Stimulated activated CD4-positive, alpha-beta T cell treated with anti-CD3 and anti-CD28 coated beads, Interleukin-12 subunit alpha, Interleukin-12 subunit beta, amount 100 ng/mL, for 48 hours (primary cell): ENCODE measurements around the gene MACROD2.
"Not testable (repeated sequence)": the region's sequence is repeated elsewhere in the genome, so short reads cannot be mapped to it uniquely, and the experiment has no call there.

Experiments
- DNase-seq, 3 donors: peaks; one replicate each; pipeline ENCODE4 v3.0.0-alpha.2; 2020; ENCODE audit warnings: low read depth in 2 of 3, low spot score in 1 of 3

Gene MACROD2

DNA sequence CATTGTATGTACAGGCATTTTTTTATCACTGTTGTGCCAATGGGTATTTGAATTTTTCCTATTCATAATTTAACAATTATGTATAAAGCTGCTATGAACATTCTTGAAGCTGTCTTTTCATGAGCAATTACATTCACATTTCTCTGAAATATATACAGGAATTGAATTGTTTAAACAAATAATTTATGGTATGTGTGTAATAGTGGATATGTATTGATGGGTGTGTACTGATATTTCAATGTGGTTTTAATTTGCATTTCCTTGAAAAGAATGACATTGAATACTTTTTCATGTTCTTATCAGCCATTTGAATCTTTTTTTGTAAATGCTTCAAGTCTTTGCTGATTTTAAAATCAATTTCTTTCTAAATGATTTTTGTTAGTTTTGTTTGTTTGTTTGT lies 971.5 kb downstream of the MACROD2 start:
- DNase-seq = no peak

DNA sequence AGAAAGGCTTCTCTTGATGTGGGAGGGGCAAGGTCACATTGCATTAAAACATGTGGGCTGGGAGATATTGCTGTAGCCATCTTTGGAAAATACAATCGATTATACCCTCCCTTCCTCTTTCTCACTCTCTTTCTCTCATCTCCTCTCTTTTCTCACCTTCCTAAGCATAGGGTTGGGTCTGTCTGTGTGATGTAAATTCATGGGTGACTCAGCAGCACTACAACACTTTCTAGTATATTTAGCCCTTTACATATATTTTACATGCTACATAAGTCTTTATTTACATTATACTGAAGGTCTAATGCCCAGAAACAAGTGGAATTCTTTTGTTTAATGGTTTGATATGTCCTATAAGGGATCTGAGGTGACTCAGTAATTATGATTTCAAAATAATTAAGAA lies 976.9 kb downstream of the MACROD2 start:
- DNase-seq = no peak

DNA sequence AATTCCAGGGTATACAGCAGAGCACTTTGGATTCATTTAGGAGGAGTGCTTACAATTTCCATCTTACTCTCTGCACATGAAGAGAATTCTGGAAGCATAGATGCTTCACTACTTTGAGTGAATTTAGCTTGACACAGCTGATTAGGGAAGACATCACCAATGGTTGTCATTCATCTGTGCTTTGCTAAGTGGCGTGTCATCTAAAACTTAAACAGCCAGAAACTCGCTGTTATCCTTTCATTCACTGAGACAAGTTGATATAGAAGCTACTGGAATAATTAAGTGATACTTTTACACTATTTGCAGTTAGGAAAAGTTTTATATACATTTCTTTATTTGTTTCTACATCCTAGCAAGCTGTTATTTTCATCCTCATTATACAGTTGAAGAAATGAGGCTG lies 977.4 kb downstream of the MACROD2 start:
- no peak for DNase-seq

DNA sequence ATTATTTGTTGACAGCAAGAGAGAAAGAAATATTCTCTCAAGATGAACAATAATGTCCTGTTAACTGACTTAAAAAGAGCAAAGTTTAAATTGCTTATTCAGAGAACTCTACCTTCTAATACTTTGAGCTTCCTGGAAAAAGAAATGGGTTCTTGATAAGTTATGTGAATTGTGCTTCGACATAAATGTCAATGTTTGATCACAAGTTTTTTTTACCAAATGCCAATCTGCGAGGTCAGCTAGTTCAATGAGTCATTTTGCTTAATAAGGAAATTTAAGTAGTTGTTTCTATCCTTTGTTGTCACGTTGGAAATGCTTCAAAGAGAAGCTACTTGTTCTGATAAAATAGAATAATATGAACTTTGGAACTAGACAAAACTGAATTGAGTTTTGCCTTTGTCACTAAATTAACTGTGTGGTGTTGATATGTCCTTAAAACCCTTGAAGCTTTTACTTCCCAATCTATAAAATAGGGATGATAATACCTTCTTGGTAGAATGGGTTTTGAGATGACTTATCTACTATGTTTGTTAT lies 984.2 kb downstream of the MACROD2 start:
- DNase-seq = no peak

DNA sequence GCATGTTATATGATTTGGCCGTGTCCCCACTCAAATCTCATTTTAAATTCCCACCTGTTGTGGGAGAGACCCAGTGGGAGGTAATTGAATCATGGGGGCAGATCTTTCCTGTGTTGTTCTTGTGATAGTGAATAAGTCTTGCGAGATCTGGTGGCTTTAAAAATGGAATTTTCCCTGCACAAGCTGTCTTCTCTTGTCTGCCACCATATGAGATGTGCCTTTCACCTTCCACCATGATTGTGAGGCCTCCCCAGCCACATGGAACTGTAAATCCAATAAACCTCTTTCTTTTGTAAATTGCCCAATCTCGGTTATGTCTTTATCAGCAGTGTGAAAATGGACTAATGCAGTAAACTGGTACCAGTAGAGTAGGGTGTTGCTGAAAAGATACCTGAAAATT lies 986.2 kb downstream of the MACROD2 start:
- DNase-seq = not testable (repeated sequence)

DNA sequence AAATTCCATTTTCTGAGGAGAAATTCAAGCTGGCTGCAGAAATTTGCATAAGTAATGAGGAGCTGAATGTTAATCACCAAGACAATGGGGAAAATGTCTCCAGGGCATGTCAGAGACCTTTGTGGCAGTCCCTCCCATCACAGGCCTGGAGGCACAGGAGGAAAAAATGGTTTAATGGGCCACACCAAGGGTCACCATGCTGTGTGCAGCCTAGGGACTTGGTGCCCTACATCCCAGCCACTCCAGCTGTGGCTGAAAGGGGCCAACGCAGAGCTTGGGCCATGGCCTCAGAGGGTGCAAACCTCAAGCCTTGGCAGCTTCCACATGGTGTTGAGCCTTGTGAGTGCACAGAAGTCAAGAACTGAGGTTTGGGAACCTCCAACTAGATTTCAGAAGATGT lies 987.0 kb downstream of the MACROD2 start:
- not testable (repeated sequence) for DNase-seq

DNA sequence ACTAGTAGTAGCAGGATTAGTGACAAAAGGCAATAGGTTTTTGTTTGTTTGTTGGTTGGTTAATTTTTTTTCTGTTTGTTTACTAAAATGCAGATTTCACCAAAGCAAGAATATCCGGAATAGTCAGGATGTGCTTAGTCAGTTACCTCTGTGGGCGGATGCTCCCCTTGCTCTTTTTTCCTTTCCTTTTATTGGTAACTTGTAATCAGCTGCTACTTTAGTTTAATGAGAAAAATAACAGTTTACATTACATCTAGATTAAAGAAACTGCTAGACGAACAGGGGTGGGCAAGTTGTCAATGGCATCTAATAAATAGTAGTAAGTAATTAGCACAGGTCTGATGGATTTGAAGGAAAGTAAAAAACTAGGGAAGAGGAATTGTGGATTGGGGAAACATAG lies 989.0 kb downstream of the MACROD2 start:
- DNase-seq = no peak

DNA sequence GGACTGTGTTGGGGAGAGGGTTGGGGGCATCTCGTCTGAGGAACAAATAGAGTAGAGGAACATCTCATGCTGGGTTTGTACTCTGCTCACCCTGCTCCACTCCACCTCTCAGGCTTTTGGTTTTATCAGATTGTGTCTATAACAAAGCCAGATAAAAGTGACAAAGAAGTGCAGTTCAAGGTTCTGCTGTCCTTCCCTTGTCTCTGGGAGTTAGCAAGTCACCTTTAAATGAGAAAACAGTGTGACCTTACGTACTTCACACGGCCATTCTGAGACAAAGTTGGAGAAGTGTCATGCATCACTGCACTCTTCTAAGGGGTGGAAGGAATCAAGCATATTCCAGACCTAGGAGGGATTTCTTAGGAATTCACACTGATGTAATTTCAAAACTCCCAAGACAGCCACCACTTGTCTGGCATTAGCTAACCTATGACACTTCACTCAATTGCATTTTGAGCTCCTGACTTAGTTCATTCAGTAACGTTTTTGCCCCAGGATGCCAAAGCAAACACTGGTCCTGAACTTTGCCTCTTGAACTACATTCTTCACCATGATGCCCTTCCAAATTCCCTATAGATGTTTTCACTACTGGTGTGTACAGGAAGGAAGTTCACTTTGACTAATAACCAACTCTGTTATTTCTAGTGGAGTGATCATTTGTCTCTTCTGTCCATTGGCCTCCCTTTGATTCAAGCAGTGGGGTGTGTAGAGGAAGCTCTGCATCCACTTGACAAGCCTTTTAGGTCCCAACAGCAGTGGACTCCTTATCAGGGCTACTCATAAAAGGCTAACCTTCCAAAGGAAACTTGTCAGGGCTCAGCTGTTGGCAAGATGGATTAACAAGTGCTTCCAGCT lies 989.7 kb downstream of the MACROD2 start:
- no peak for DNase-seq

DNA sequence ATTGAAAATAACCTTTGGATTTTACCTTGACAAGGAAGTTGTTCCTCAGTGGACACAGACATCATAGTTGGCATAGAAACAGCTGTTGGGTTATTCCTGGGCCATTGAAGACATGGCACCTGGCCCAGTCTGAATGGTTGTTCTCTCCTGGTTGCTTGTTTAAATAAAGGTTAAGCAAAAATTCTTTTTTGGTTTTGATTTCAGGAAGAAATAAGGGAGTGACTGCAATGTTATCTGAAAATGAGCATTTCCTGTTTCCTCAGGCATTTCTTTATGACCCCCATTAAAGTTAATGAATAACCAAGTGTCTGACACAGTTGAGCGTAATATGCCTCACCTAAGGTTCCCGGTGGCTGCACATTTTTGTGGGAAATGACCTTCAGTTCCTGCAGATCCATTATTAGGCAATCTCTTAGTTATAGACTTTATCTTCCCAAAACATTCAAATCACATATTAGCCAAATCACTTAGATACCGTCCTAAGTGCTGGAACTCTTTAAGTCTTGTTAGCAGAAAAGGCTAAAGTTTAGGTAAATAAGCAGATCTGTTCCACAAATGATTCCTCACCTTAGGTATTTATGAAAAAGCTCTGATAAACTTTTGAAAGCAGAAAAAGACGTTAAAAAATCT lies 990.8 kb downstream of the MACROD2 start:
- DNase-seq = no peak

DNA sequence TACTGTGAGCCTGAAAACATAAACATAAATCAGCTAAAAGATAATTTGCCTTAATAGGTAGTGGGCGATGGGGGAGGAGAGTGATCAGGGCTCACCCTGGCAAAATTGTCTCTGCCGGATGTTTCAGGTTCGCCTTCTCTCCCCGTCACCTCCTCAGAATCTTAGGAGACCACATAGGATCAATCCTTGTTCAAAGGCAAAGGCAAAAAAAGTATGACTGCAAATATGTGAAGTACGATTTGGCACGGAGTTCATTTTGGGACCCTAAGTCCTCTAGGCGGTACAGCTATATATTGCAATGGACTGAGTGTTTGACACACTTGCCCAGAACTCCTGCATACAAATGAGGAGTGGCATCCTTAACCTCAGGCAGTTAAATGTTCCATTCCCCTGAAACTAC lies 991.3 kb downstream of the MACROD2 start:
- no peak for DNase-seq

DNA sequence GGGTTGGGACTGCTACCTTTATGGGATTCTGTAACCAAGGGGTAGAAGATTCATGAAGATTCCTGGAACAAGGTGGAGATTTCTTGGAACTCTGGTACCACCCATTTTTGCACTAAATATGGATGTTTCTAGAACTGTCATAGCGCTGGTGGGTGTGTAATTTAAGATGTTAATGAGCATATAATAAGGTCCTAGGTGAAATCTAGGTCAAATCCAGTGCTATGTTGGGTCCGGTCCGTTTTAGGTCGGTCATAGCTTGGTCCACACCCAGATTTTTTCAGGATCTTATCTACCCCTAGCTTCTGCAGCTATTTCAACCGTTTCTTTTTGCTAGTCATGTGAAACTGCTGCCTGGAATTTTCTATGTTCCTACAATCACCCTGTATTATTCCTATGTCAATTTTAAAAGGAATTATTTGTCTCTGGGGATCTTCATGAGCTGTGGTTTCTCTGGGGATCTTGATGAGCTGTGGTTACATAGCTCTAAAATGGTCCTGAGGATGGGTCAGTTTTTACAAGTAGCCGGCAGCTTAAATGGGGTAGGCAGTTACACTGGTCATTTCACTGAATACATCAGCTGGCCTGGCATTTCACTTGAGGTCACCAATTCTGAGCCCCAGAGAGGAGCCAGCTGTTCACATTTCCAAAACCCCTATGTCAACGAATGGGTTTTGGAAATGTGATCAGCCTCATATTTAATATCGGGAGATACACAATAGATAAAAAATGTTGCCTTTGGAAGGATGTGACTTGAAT lies 994.4 kb downstream of the MACROD2 start:
- no peak for DNase-seq

DNA sequence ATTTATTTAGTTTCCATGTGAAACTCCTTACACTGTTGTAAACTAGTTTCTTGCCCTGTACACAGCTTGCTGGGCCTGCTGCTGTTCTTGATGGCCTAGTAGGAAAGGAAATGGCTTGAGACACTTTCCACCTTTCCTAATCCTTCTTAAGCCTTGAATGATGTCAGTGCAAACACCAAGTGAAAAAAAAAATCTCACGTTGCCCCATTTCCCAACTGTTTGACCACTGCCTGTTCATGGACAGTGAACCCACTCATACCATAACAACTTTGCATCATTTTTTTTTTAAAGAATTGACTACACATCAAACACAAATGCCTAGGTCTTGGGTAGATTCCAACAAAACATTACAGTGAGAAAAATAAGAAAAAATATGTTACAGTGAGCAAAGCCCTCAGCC lies 995.7 kb downstream of the MACROD2 start:
- DNase-seq = no peak

DNA sequence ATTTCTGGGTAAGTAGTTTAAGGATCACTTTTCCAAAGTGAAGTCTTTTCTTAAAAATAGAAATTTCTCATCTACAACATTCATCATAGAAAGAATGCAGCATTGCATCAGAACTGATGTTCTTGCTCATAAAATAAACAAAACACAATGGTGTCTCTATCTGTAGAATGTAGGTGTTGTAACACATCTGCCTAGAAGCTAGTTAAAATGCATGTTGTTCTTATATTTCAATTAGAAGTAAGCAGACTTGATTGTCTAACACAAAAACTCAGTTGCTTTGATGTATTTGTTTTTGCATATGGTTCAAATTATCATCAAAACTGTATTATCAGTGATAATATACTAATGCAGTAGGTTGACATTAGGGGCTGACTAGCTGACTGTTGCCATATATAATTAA lies 996.8 kb downstream of the MACROD2 start:
- no peak for DNase-seq

DNA sequence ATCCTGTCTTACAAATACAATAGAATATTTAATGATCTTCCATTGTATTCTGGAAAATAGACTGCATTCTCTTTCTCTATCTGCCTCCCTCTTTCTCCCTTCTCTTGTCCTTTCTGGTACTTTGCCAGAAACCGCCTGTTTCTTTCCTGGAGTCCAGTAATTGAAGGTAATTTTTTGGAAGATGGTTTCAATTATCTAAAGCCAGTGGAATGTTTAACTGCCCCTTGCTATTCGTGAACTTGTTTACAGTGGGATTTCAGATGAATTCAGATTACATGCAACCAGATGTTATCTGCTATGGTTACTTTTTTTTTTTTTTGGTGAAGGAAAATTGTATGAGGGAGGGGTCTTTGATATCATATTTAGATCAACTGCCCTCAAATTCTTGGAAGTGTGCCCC lies 997.6 kb downstream of the MACROD2 start:
- no peak for DNase-seq

DNA sequence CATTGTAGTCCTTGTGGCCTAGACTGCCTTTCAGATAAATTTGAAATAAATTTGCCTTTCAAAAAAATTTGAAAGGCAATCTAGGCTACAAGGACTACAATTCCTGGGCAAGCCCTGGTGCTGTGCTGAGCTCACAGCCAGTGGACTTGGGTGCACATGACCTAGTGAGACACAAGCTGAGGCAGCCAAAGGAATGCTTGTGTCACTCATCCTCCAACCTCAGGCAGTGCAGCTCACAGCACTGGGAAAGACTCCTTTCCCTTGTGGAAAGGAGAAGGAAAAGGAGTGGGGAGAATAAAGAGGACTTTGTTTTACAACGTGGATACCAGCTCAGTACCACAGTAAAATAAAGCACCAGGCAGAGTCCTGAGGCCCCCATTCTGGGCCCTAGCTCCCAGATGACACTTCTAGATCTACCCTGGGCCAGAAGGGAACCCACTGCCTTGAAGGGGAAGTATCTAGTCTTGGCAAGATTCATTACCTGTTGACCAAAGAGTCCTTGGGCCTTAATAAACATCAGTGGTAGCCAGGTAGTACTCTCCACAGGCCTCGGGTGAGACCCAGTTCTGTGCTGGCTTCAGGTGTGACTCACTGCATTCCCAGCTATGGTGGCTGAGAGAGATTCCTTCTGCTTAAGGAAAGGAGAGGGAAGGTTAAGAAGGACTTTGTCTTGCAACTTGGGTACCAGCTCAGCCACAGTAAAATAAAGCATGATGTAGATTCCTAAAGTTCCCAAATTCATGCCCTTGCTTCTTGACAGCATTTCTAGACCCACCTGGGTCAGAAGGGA lies 1001.8 kb downstream of the MACROD2 start:
- no peak for DNase-seq

DNA sequence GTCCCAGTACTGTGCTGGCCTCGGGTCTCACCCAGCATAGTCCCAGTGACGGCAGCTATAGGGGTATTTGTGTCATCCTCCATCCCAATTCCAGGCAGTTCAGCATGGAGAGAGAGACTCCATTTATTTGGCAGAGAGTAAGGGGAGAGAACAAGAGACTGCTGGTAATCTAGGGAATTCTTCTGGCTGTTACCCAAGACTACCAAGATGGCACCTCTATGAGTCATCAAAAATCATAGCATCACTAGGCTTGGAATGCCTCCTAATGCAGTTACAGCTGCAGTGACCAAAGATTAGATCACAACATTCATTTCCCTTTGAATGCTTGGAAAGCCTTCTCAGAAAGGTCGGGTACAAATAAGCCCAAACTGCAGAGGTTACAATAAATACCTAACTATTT lies 1002.5 kb downstream of the MACROD2 start:
- no peak for DNase-seq

DNA sequence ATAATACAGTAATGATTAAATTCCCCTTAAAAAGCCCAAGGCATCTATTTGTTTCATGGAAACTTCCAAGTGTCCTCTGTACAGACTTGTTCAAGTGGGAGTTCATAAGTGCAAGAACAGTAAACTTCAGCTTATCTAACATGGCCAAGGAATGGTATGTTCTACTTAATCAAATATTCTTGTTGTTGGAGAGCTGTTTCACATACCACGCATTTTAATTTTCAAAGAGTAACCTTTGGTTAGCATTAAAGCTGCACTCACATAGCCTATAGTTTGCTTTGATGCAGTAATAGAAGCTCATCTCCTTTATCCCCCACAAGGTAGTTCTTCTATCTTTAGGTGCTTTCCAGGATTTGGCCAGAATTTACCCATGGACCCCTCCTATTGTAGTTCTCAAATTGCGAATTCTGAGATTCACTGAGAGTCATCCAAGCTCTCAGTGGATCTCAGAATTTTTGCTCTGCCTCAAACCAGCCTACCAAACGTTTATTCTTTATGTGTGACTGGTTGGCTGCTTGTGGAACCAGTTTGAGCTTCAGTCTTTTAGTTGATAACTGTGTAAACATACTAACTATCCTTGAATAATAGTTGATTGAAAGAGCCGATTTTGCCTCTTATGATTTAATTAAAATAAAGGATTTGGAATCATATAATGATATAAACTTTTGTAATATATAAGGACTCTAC lies 1010.1 kb downstream of the MACROD2 start:
- DNase-seq = no peak

DNA sequence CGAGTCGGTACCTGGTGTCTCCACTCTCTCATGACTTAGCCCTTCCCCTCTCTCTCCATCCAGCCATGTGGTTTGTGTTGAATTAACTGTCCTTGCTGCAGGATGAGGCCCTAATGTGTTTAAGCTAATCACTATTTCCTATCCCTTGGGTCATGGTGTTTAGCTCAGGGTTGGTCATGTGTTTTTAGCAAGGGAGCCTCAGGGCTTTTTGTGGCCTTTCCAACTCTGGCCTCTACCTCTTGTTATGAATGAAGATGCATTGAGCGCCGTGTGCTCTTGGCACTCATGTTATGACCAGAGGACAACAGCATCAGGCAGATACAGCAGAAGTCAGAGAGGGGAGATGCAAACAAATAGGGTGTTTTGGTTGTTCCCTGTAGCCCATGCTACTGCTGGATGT lies 1016.3 kb downstream of the MACROD2 start:
- DNase-seq = no peak

DNA sequence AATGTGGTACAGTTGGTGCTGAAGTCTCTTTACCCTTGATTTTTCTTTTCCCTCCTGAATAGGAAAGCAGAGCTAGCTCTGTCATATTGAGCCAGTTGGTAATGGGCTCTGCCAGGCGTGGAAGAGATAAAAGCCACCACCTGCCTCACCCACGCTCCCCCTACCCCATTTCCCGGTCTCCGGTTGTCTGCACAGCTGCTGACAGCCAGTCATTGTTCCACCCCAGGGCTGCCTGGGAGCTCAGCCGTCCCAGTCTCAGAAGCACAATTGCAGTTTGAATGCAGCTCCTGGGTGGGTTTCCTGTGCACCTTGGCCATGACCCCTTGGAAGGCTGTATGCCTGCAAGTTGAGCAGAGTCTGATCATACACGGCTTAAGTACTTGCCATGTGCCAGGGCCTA lies 1017.2 kb downstream of the MACROD2 start:
- DNase-seq = no peak

DNA sequence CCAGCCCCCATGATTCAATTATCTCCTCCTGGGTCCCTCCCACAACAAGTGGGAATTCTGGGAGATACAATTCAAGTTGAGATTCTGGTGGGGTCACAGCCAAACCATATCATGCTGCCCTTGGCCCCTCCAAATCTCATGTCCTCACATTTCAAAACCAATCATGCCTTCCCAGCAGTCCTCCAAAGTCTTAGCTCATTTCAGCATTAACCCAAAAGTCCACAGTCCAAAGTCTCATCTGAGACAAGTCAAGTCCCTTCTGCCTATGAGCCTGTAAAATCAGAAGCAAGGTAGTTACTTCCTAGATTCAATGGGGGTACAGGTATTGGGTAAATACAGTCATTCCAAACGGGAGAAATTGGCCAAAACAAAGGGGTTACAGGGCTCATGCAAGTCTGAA lies 1021.6 kb downstream of the MACROD2 start:
- DNase-seq = not testable (repeated sequence)
